HG03196 (cell line): ENCODE results near the gene MDK.

ENCODE experiments used
- ATAC-seq: cut with Tn5 transposase; IDR thresholded peaks from one replicate; pipeline ENCODE4 v1.9.1; 2021; ENCODE audit not compliant: unreplicated experiment

MDK gene

GRCh38 chr11:46381819-46382645 is 563 bp downstream of the MDK start:
- no peak for ATAC-seq

GRCh38 chr11:46382646-46383403 is 1.4 kb downstream of the MDK start:
- no peak for ATAC-seq

GRCh38 chr11:46383404-46383758 is 1.9 kb downstream of the MDK start:
- no peak for ATAC-seq

- ATAC-seq, result no peak
Observed at GRCh38 chr11:46383974-46384701, 2.7 kb downstream of the MDK start.

GRCh38 chr11:46385169-46386004 is 3.9 kb downstream of the MDK start:
- ATAC-seq, result no peak

GRCh38 chr11:46386005-46386578 is 4.6 kb downstream of the MDK start:
- no peak for ATAC-seq

- no peak for ATAC-seq
Observed at GRCh38 chr11:46386674-46387073, 5.2 kb downstream of the MDK start.

GRCh38 chr11:46387456-46387855 is 6.0 kb downstream of the MDK start:
- no peak for ATAC-seq

- ATAC-seq, result no peak
Observed at GRCh38 chr11:46387919-46388618, 6.6 kb downstream of the MDK start.

GRCh38 chr11:46388619-46389449 is 7.4 kb downstream of the MDK start:
- ATAC-seq, result no peak

GRCh38 chr11:46389450-46390330 is 8.2 kb downstream of the MDK start:
- ATAC-seq, result peak; percentile 43

GRCh38 chr11:46390331-46391171 is 9.1 kb downstream of the MDK start:
- ATAC-seq, result no peak

GRCh38 chr11:46391186-46391577 is 9.7 kb downstream of the MDK start:
- ATAC-seq, result no peak

- no peak for ATAC-seq
Observed at GRCh38 chr11:46391578-46392420, 10.3 kb downstream of the MDK start, which contains the start of gene CHRM4. TSS of gene CHRM4 (minus strand) at chr11:46391776. CDS start at chr11:46386557, 5,219 bp downstream.

- ATAC-seq, result peak; percentile 59
Observed at GRCh38 chr11:46392421-46393230, 11.2 kb downstream of the MDK start.
